22Rv1 (cell line): Measurements from ENCODE around the gene MEF2C.

Source experiments
- H3K27ac ChIP-seq: fragments of 450-650 bp; 2 replicates; pipeline ENCODE4 v1.5.1; 2017
- ZFX ChIP-seq: fragments of 450-650 bp; IDR thresholded peaks from 2 replicates; pipeline ENCODE4 v1.6.1; 2017; ENCODE audit warnings: antibody characterized with exemption, borderline replicate concordance
- TF ChIP-seq, protein P1 (sequence below): fragments of 450-650 bp; IDR thresholded peaks from 2 replicates; pipeline ENCODE4 v1.5.1; 2017; ENCODE audit warnings: mild to moderate bottlenecking

The MEF2C gene

DNA sequence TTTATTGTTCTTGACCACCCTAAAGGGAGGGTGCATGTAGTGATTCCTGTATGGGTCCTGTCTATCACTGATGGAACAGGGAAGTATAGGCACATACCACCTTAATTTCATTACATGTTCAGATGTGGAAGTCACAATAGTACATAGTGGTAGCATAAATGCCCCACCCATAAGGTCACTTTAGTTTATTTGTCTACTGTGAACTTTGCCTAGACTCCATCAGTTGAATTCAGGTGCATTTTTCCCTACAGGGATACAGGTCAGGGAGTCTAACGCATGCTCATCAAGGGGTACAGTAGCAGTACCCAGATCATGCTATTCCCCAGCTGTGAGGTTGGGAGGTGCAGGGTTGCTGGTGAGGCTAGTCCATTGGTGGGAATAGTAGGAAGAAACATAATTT is 175.0 kb downstream of the MEF2C start:
- TF ChIP-seq, protein P1, sequence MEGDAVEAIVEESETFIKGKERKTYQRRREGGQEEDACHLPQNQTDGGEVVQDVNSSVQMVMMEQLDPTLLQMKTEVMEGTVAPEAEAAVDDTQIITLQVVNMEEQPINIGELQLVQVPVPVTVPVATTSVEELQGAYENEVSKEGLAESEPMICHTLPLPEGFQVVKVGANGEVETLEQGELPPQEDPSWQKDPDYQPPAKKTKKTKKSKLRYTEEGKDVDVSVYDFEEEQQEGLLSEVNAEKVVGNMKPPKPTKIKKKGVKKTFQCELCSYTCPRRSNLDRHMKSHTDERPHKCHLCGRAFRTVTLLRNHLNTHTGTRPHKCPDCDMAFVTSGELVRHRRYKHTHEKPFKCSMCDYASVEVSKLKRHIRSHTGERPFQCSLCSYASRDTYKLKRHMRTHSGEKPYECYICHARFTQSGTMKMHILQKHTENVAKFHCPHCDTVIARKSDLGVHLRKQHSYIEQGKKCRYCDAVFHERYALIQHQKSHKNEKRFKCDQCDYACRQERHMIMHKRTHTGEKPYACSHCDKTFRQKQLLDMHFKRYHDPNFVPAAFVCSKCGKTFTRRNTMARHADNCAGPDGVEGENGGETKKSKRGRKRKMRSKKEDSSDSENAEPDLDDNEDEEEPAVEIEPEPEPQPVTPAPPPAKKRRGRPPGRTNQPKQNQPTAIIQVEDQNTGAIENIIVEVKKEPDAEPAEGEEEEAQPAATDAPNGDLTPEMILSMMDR = no peak
- no peak for TF ChIP-seq ZFX

GRCh38 chr5:88707216-88707965 is 175.6 kb downstream of the MEF2C start:
- TF ChIP-seq ZFX = no peak
- TF ChIP-seq, protein P1 = no peak
- no peak overlapping the region for H3K27ac ChIP-seq

More for the DNA sequence above, 175.0 kb downstream of the MEF2C start:
- H3K27ac ChIP-seq = no peak overlapping the region

GRCh38 chr5:88702332-88702731 is 180.7 kb downstream of the MEF2C start:
- no peak for TF ChIP-seq ZFX
- TF ChIP-seq, protein P1 = no peak
- H3K27ac ChIP-seq = no peak overlapping the region

- H3K27ac ChIP-seq = no peak overlapping the region
- TF ChIP-seq, protein P1 = no peak
- no peak for TF ChIP-seq ZFX
Observed at GRCh38 chr5:88700121-88700520, 182.9 kb downstream of the MEF2C start.

DNA sequence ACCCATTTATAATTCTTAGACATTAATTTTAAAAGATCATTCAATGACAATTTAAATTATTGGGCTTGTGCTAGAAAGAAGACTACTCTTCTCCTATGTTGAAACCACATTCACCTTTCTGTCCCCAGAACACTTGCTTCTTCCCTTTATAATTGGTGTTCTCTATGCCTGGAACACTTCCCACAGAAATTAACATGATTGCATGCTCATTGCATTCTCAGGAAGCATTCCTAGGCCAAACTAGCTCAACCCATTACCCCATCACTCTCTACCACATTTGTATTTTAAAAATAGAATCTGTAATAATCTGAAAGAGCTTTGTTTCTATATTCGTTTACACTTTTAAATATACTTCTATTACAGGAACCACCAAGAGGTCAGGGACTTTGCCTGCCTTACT is 184.7 kb downstream of the MEF2C start:
- H3K27ac ChIP-seq = no peak overlapping the region
- TF ChIP-seq, protein P1 = no peak
- TF ChIP-seq ZFX = no peak

DNA sequence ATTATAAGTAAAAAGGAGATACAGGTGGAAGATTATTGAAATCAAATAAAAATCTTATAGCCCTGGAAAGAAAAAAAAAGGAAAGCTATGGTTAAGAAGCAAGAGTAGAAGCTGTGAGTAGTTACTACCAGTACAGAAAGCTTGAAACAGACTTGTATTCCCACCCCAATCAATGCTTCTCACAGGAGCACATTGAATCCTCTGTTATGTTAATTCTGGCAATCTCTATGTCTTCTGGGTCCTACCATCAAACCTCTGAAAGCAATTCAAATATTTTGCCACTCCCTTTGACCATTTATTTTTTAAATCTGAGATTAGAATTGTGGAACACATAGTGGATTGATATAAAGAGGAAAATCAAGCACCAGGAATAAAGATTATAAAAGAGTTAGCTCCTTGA is 186.5 kb downstream of the MEF2C start:
- TF ChIP-seq, protein P1 = no peak
- TF ChIP-seq ZFX = no peak
- no peak overlapping the region for H3K27ac ChIP-seq

DNA sequence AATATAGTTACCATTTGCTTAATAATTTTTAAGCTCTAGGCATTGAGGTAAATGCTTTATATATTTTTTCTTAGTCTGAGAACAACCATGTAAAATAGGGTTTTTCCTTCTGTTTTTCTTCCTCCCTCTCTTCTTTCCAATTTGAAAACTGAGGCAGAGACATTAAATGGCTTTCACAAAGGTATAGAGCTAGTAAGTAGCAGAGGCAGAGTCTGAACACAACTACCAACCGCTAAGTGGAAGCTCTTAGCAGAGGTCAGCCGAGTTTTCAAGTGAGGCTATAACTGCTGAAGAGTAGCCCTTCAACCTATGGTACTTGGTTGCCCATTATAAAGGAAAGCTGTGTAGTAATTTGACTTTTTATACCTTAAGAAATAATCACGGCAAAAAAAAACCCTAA is 187.1 kb downstream of the MEF2C start:
- TF ChIP-seq, protein P1 = no peak
- TF ChIP-seq ZFX = no peak
- H3K27ac ChIP-seq = no peak overlapping the region
